Measurements from ENCODE around the gene SOS1.
"Not testable (repeated sequence)": the region's sequence is repeated elsewhere in the genome, so short reads cannot be mapped to it uniquely, and the experiment has no call there.

The SOS1 gene

DNA sequence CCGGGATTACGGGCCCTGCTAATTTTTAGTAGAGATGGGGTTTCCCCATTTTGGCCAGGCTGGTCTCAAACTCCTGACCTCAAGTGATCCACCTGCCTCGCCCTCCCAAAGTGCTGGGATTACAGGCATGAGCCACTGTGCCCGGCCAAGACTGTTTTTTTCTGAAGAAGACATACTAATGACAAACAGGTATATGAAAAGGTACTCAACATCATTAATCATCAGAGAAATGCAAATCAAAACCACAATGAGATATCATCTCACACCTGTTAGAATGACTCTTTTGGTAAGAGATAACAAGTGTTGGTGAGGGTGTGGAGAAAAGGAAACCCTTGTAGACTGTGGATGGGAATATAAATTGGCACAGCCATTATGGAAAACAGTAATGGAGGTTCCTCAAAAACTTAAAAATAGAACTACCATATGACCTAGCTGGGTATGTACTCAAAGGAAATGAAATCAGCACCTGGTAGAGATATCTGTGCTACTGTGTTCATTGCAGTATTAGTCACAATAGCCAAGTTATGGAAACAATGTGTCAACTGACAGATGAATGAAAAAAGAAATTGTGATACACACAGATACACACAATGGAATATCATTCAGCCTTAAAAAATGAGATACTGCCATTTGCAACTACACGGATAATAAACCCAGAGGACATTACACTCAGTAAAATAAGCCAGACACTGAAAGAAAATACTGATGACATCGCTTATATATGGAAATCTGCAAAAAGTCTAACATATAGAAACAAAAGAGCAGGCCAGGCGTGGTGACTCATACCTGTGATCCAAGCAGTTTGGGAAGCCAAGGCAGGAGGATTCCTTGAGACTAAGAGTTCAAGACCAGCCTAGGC lies 20.8 kb downstream of the SOS1 start:
- peak in 1 of 2 donors; percentile 10 for DNase-seq

DNA sequence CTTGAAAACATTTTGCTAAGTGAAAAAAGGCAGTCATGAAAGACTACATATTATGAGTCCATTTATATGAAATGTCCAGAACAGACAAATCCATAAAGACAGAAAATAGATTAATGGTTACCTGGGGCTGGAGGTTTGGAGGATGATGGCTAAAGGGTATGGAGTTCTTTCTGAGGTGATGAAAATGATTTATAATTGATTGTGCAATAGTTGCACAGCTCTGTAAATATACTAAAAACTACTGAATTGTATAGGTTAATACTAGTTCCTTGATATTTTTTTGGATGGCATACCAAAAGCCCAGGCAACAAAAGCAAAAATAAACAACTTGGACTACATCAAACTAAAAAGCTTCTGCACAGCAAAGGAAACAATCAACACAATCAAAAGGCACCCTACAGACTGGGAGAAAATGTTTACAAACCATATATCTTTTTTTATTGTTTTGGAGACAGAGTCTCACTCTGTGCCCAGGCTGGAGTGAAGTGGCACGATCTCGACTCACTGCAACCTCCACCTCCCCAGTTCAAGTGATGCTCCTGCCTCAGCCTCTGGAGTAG lies 21.5 kb downstream of the SOS1 start:
- DNase-seq: no peak

DNA sequence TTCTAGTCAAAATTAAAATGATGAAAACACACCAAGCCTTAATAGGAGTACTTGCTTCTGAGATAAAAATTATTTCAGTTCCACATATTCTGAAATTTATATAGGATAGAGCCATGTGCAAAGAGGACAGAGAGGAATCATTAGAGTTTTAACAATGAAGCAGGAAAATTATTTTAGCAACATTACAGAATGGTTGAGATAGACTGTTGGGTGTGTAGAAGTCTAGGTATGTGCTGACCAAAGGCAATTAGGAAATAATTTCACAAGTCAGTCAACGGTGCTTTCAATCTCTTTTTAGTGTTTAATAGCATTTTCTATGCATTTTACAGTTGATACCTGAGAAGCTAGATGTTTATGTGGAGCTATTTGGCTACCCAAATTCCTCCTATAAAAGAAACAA lies 25.2 kb downstream of the SOS1 start:
- DNase-seq: no peak

DNA sequence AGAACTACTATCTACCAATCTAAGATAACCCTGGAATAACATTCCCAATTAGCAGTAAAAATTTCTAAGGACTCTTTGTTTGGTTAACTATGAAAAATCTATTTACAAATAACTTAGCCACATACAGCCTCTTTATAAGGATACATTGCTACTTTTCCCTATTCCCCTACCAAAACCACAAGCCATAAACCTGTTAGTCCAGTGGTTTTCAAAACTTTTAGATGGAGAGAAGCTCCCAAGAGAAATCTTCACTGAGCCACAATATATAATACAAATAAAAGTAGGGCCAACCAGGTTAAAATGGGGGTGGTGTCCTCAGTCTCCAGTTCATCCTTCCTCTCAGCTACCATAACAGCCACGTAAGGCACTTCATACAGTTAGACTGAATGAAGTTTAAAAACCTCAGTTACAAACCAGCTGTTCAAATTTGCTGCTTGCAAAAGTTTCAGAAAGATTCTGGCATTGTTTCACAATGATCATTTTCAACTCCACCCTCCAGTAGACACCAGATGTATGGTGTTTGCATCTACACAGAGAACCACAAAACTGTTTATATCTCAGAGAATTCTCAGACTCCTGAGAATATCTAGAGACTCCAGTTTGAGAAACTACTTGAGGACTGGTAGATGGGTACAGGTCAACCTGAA lies 26.0 kb downstream of the SOS1 start:
- DNase-seq: peak in 1 of 2 donors; percentile 35

DNA sequence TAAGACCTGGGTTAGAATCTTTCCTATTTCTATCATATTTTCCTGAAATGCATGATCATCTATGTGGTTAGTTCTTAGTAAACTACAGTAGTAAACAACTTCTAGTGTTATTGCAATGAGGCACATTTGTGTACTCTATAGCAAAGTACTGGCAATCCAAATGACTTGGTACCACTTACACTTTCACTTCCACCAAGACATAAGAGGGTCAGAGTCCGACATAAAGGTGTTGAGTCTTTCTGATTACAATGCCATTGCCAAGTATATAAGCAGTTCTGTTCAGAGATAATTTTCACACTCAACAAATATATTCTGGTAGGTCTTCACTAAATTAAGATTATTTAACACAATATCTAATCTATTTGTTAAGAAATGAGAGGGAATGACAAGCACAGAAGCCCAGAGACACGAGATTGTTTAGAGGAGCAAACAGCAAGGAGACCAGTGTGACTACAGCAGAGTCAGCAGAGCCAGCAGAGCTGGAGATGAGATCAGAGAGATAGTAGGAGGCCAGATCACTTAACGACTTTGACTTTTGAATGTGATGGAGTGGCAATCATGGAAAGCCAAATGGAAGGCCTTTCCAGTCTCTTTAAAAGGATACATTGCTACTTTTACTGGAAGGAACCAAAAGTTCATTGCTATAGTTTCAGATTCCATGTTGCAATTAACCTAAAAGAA lies 27.5 kb downstream of the SOS1 start:
- no peak for DNase-seq

DNA sequence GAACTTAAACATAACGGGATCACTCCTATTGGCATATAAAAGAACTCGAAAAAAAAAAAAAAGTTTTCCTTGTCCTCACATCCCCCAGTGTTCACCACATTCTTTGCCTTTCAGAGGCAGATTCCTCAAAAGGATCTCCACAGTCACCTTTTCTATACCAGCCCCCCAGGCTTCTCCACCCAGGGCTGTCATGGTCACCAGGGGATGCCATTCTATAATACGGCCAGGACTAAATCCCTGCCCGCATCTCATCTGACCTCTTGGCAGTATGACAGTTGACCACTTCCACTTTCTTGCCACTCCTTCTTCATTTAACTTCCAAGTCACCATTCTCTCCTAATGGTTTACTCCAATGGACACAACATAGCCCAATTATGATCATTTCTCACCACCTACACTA lies 29.3 kb downstream of the SOS1 start:
- DNase-seq: peak; percentile 40 to 52

DNA sequence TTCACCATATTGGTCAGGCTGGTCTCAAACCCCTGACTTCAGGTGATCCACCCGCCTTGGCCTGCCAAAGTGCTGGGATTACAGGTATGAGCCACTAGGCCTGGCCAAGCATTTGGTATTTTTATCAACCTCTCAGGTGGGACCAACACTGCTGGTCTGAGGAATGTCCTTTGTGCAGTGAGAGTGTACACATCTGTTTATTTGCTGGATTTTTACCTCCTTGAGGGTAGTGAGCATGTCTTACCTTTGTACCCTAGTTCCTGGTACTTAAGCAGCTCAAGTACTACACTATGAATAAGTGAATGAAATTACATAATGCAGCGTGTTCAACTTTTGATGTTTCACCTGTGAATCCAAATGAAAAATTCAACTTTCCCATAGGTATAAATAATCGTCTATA lies 29.8 kb downstream of the SOS1 start:
- DNase-seq: no peak

DNA sequence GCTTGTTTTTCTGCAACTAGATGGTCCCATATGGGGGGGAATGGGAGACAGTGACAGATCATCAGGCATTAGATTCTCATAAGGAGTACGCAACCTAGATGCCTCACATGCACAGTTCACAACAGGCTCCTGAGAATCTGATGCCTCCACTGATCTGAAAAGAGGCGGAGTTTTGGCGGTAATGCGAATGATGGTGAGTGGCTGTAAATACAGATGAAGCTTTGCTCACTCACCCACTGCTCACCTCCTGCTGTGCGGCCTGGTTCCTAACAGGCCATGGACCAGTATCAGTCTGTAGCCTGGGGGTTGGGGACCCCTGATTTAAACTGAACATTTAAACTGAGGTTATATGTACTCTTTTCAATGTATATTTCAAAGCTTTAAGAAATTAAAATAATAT lies 40.7 kb downstream of the SOS1 start:
- DNase-seq: no peak

DNA sequence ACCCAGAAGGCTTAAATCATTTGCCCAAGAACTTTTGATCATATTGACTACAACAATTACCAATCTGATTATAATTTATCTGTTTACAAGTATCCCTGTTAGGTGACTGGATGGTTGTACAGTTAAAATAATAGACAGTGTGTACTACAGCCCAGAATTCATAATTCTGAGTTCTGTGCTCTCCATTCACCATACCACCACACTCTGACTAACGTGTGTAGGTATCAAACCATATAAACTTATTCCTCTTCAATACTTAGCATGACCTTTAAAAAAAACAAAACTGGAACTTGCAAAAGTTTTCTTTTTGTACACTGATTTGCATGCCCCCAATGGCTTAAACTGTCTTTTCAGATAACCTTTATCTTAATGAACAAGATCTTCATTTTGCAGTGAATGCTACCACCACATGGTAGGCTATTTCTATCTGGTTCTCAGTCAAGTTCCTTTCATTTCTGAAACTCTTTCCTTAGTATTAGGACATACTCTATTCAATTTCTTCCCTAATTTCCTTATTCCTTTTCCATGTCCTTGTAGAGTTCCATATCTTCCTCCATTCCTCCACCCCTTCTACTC lies 50.9 kb downstream of the SOS1 start:
- no peak for DNase-seq

DNA sequence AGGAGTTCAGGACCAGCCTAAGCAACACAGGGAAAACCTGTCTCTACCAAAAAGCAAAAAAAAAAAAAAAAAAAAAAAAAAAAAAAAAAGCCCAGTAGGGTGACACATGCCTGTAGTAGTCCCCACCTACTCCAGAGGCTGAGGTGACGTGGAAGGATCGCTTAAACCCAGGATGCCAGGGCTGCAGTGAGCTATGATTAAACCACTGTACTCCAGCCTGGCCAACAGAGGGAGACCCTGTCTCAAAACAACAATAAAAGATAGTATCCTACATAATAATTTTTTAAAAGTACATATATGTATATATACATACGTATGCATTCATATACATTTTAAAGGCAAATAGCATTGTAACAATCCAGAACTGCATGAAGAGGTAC lies 51.7 kb downstream of the SOS1 start:
- no peak for DNase-seq

DNA sequence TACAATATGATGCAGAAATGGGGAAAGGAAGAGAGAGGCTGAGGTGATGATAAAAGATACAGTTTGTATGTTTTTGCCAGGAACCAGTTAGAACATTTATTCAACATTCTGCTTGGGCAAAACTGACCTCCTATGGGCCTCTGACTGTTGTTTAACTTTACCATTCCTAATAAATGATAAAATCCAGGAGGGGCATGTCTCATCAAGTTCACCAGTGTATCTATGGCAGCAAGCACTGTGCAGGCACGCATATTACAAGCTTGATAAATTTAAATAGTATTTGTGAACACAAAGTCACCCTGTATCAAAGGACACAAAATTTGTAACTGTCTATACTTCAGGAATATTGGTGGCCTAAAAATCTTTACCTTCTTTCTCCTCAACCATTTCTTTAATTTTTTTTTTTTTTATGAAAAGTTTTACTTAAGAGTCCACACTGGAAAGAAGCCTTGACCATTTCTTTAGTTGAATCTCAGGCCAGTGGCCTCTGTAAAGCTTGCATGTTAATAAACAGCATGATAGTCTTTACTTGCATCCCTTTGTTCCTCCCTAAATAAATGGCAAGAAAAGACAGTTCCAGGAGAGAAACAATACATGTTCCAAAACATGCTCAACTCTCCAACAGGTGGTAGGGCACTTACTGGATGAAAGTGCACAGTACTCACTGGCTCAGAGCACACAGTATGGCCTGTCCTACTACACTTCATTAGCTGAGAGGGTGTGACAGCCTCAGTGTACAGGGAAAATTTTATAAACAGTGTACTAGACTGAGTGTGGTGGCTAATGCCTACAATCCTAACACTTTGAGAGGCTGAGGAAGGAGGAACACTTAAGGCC lies 52.3 kb downstream of the SOS1 start:
- DNase-seq: no peak

DNA sequence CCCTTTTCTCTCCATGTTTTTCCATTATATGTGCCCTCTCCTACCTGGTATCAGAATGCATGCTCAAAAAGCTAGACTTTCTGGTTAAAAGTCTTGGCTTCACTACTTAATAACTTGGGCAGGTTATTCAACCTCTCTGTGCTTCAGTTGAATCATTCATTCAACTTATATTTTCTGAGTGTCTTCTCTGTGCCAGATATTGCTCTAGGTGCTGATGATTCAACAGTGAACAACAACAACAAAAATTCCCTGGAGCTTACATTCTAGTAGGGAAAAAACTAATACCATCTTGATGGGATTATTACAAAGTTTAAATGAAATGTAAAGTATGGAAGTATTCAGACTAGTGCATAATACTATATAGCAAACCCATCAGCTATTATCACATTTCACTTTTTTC lies 55.2 kb downstream of the SOS1 start:
- no peak for DNase-seq

DNA sequence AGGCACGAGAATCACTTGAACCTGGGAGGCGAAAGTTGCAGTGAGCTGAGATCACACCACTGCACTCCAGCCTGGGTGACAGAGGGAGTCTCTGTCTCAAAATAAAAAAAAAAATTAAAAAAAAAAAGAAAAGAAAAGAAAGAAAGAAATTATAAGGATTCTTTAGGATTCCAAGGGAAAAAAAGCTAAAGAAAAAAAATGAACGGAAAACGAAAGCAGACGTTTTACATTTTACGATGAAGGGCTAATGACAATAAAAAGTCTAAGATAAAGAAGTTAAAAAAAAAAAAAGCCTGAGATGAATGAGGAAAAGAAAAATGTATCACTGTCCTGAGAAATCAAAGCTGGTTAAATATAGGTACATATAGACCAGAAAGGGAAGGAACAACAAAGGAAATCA lies 58.5 kb downstream of the SOS1 start:
- no peak for DNase-seq

DNA sequence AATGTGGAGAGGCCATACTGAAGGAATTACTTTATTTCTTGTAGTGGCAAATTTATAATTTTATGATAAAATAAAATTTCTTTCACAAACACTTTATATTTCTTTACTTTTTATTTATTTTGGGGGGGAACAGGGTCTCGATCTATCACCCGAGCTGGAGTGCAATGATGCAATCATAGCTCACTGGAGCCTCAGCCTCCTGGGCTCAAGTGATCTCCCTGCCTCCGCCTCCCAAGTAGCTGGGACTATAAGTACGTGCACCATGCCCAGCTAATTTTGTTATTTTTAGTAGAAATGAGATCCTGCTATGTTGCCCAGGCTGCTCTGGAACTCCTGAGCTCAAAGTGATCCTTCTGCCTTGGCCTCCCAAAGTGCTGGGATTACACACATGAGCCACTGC lies 59.6 kb downstream of the SOS1 start:
- DNase-seq: no peak

DNA sequence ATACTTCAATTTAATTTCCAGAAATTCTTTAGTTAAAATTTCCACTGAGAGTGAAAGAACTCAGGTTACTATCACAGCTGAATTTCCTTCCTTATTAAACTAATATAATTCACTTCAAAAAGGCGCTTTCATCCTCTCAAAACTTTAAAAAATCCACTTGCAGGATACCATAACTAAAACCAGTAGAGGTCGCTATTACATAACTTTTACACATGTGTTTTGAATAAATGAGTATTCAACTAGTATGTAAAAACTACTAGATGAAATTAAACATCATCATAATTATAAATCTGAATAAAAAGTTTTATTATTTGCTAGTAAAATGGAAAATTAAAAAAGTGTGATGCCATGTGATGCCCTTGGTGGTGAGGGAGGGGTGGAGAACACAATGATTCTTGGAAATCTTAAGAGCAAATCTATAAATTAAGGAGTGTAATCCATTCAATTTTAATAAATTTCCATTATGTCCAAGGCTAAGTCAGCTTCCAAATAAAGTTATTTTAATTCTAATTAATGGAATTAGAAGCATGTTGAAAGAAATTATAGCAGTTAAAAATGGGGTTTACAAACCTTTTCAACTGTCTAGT lies 61.4 kb downstream of the SOS1 start:
- peak; percentile 2 to 74 for DNase-seq

DNA sequence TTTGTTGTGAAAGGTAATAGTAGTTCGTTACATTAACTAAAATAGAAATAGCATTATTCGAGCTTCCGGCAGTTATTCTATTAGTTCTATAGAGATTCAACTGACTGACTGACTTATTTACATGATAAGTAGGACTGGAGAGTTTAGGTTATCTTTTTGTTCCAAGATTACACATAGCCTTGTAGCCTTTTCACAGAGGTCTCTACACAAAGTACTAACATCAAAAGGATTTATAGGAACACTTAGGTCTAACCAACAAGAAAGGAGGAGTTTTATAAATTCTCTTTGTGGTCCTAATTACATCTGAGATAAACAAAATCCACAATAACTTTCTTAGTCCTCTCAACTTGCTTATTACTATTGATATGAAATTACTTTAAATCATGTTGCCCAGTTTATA lies 62.8 kb downstream of the SOS1 start:
- no peak for DNase-seq

DNA sequence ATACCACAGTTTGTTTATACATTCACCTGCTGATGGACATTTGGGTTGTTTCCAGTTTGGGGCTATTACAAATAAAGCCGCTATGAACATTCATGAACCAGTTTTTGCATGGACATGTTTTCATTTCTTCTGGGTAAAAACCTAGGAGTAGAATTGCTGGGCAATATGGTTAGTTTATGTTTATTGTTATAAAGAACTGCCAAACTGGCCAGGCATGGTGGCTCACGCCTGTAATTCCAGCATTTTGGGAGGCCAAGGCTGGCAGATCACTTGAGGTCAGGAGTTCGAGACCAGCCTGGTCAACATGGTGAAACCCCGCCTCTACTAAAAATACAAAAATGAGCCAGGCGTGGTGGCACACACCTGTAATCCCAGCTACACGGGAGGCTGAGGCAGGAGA lies 68.2 kb downstream of the SOS1 start:
- DNase-seq: not testable (repeated sequence)

DNA sequence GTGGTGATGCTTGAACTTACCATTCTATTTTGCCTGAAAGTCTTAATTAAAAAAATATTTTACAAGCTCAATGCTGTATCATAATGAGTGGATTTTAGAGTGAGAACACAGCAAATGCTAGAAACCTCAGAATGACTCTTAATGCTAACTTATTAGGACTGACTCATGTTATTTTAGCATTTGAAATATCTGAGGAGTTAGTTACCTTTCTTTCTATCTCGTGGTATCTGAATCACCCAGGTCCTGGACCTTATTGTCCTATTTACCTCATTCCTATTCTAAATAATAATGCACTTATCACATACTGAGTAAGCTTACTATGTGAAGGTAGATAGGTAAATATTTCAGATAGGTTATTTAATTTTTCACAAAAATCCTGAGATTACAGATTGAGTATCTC lies 70.7 kb downstream of the SOS1 start:
- no peak for DNase-seq

DNA sequence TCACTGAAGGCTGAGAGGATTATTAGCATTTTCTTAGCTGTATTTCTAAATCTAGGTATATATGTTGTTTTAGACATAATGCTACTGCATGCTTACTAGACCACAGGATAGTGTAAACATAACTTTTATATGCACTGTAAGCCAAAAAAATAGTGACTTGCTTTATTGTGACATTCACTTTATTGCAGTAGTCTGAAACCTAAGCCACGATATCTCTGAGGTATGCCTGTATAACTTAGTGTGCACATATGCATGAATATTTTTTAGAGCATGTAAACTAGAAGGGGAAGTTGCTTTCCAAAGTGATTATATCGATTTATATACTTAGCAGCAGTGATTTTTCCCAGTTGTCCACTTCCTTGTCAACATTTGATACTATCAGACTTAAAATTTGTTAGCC lies 81.8 kb downstream of the SOS1 start:
- no peak for DNase-seq

DNA sequence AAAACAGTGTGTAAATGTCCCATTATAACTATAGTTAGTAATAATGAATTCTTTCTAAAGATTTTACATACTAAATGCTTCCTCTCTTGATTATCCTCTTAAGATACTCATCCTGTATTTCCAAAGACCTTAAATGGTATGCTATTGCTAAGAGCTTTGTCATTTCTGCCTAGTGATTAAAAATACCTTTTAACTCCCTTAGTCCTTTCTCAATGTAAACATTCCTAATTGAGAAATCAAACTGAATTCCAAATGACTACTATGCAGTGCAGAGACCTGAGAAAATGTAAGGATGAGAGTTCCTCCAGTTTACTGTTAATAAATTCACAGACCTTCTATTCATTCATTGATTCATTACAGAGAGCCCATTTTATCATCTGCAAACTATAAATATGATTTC lies 86.9 kb downstream of the SOS1 start:
- DNase-seq: no peak

DNA sequence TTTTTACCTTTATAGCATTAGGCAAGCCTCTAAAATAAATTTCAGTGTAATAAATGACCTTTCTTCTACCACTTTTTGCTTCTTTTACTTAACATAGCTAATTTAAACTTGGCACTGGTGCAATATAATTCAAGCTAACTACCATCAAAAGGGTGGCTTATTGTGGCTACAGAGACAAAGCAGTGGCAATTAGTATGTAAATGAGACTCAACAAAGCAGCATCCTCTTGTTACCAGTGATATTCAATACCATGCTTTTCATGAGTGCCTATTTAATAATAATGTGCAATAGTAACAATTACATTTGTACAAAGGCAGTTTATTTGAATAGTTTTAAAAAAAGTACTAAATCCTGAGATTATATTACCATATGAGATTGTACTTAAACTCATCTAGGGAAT lies 93.4 kb downstream of the SOS1 start:
- no peak for DNase-seq

DNA sequence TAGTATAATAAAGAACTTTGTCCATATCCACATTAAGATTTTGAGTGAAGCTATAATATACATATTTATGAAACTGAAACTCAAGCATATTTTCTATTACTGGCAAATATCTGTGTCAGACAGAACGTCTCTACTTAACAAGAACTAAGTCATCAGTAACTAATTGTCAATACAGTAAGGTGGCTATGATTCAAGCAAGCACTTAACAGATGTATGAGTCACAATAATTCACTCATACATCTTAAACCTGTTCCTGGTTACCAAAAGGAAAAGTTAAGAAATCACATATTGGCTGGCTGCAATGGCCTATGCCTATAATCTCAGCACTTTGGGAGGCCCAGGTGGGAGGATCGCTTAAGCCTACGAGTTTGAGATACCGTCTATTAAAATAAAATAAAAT lies 96.0 kb downstream of the SOS1 start:
- no peak for DNase-seq
